HCT116 (cell line): Measurements from ENCODE around the gene ARHGAP5. TPM values are rescaled to one million over a fixed set of nuclear protein-coding genes. Genes with fewer than 3 reads are reported as not detected.

ENCODE experiments used
- ATAC-seq: fragments of 200-7000 bp; cut with Tn5 transposase; 2 replicates; pipeline ENCODE4 v1.9.1; 2020; ENCODE audit warnings: mild to moderate bottlenecking, moderate library complexity
- BruUV-seq: library from RNA; stranded (reverse); fragments of 400-500 nt; replicated peaks from 2 replicates; lab custom pipeline; 2021; lab: Mats Ljungman, UMichigan
- CTCF ChIA-PET: fragments of 300-600 bp; sonication (Branson Sonifier 250); formaldehyde crosslinking; loops from one replicate; lab custom pipeline; 2021; ENCODE audit warnings: antibody characterized with exemption; lab: Charles Lee
- POLR2A ChIA-PET: fragments of 300-600, 350-600 bp; sonication (Branson Sonifier 250); formaldehyde crosslinking; loops from one replicate; lab custom pipeline; 2021; ENCODE audit warnings: antibody characterized with exemption; lab: Charles Lee
- RAD21 ChIA-PET, 2 experiments: fragments of 300-600 bp; sonication (Branson Sonifier 250); formaldehyde crosslinking; loops; one replicate each; lab custom pipeline; 2023; ENCODE audit warnings: low total read pairs in 2 of 2; ENCODE audit not compliant: uncharacterized antibody in 2 of 2, unreplicated experiment in 2 of 2, low non-redundant PET in 1 of 2; lab: Charles Lee
- DNase-seq: peaks from one replicate; pipeline ENCODE4 v3.0.0-alpha.2; 2010; ENCODE audit warnings: low read depth, low spot score
- H2AFZ ChIP-seq: fragments of 200-600 bp; shearing (Covaris generic), sonication (generic); 2 replicates; pipeline ENCODE4 v1.6.1; 2017; ENCODE audit warnings: low read depth, mixed run types, mixed read lengths, antibody characterized with exemption, low read length; ENCODE audit not compliant: poor library complexity, severe bottlenecking
- H3K27ac ChIP-seq: 2 replicates; pipeline ENCODE4 v1.5.1; 2012; ENCODE audit warnings: low read depth, low read length
- H3K27me3 ChIP-seq: fragments of 200-600 bp; sonication (generic); 2 replicates; pipeline ENCODE4 v1.6.1; 2016; ENCODE audit warnings: mixed run types, low read length, mixed read lengths; ENCODE audit not compliant: insufficient read depth
- H3K36me3 ChIP-seq, 2 experiments: fragments of 200-500 bp in 1 of 2; fragments of 200-600 bp in 1 of 2; sonication (Bioruptor generic) in 1 of 2; sonication (generic) in 1 of 2; 2 replicates each; pipeline versions ENCODE4 v1.5.1 to v1.6.1; 2014 to 2016; ENCODE audit warnings: low read length in 2 of 2, inconsistent platforms in 1 of 2, mixed read lengths in 1 of 2, mixed run types in 1 of 2; ENCODE audit not compliant: insufficient read depth in 2 of 2, control insufficient read depth in 1 of 2
- H3K4me1 ChIP-seq, 2 experiments: fragments of 200-600 bp in 1 of 2; sonication (generic) in 1 of 2; 2 replicates each; pipeline versions ENCODE4 v1.5.1 to v1.6.1; 2012 to 2017; ENCODE audit warnings: low read length in 2 of 2, inconsistent platforms in 1 of 2, mild to moderate bottlenecking in 1 of 2, mixed read lengths in 1 of 2, mixed run types in 1 of 2, moderate library complexity in 1 of 2; ENCODE audit not compliant: insufficient read depth in 2 of 2, control insufficient read depth in 1 of 2
- H3K4me2 ChIP-seq: fragments of 200-600 bp; sonication (generic); 2 replicates; pipeline ENCODE4 v1.6.1; 2017; ENCODE audit warnings: mixed run types, low read length, mixed read lengths
- H3K4me3 ChIP-seq, 2 experiments: fragments of 200-600 bp in 1 of 2; sonication (generic) in 1 of 2; replicated peaks in 1 of 2; 2 replicates each; pipeline ENCODE4 v1.5.1; 2011 to 2016; ENCODE audit warnings: low read length in 2 of 2, control low read depth in 1 of 2, low read depth in 1 of 2, mild to moderate bottlenecking in 1 of 2, mixed read lengths in 1 of 2, mixed run types in 1 of 2
- H3K79me2 ChIP-seq: fragments of 200-600 bp; sonication (generic); 2 replicates; pipeline ENCODE4 v1.6.1; 2017; ENCODE audit warnings: mild to moderate bottlenecking, mixed run types, low read length, moderate library complexity, mixed read lengths; ENCODE audit not compliant: insufficient read depth
- H3K9ac ChIP-seq: fragments of 200-600 bp; sonication (generic); 2 replicates; pipeline ENCODE4 v1.6.1; 2016; ENCODE audit warnings: low read length, mixed read lengths
- H3K9me2 ChIP-seq: fragments of 200-600 bp; sonication (generic), shearing (Covaris generic); 2 replicates; pipeline ENCODE4 v1.6.1; 2017; ENCODE audit warnings: mixed run types, mild to moderate bottlenecking, moderate library complexity; ENCODE audit not compliant: insufficient read depth
- H3K9me3 ChIP-seq, 2 experiments: fragments of 200-500 bp in 1 of 2; fragments of 200-600 bp in 1 of 2; sonication (Bioruptor generic) in 1 of 2; sonication (generic) in 1 of 2; 2 replicates each; pipeline ENCODE4 v1.6.1; 2014 to 2017; ENCODE audit warnings: low read length in 2 of 2, mixed read lengths in 2 of 2, inconsistent platforms in 1 of 2, low read depth in 1 of 2, mild to moderate bottlenecking in 1 of 2, mixed run types in 1 of 2, moderate library complexity in 1 of 2; ENCODE audit not compliant: control insufficient read depth in 1 of 2, insufficient read depth in 1 of 2
- H4K20me1 ChIP-seq: fragments of 200-600 bp; sonication (generic), shearing (Covaris generic); 2 replicates; pipeline ENCODE4 v1.6.1; 2017; ENCODE audit warnings: mixed run types, mild to moderate bottlenecking, moderate library complexity; ENCODE audit not compliant: insufficient read depth
- CEBPB ChIP-seq: IDR thresholded peaks from 2 replicates; pipeline ENCODE4 v1.6.1; 2012; ENCODE audit warnings: low read depth
- EGR1 ChIP-seq: IDR thresholded peaks from 2 replicates; pipeline ENCODE4 v1.6.1; 2012; ENCODE audit warnings: low read depth
- ELF1 ChIP-seq: IDR thresholded peaks from 2 replicates; pipeline ENCODE4 v1.6.1; 2012; ENCODE audit warnings: low read depth, borderline replicate concordance
- EZH2 ChIP-seq: fragments of 200-600 bp; sonication (generic); IDR thresholded peaks from 2 replicates; pipeline ENCODE4 v1.6.1; 2017; ENCODE audit warnings: antibody characterized with exemption, mixed run types
- EZH2phosphoT487 ChIP-seq: fragments of 200-600 bp; IDR thresholded peaks from 2 replicates; pipeline ENCODE4 v1.6.1; 2018; ENCODE audit warnings: antibody characterized with exemption, borderline replicate concordance
- JUND ChIP-seq: IDR thresholded peaks from 2 replicates; pipeline ENCODE4 v1.6.1; 2012
- POLR2A ChIP-seq: IDR thresholded peaks from 2 replicates; pipeline ENCODE4 v1.7.0; 2011; ENCODE audit warnings: borderline replicate concordance; ENCODE audit not compliant: insufficient read depth, insufficient read length; ENCODE audit errors: extremely low read depth
- POLR2AphosphoS5 ChIP-seq: IDR thresholded peaks from 2 replicates; pipeline ENCODE4 v1.6.1; 2011; ENCODE audit warnings: mild to moderate bottlenecking, low read depth, low read length, moderate library complexity
- RAD21 ChIP-seq: IDR thresholded peaks from 2 replicates; pipeline ENCODE4 v1.6.1; 2012; ENCODE audit warnings: low read depth, mild to moderate bottlenecking
- REST ChIP-seq: IDR thresholded peaks from 2 replicates; pipeline ENCODE4 v1.6.1; 2012; ENCODE audit warnings: low read depth
- SP1 ChIP-seq: IDR thresholded peaks from 2 replicates; pipeline ENCODE4 v1.6.1; 2012; ENCODE audit warnings: low read depth
- TCF7L2 ChIP-seq: IDR thresholded peaks from 2 replicates; pipeline ENCODE4 v1.7.0; 2011; ENCODE audit warnings: borderline replicate concordance, inconsistent platforms; ENCODE audit not compliant: insufficient read depth, insufficient read length; ENCODE audit errors: extremely low read depth
- YY1 ChIP-seq: IDR thresholded peaks from 2 replicates; pipeline ENCODE4 v1.6.1; 2011; ENCODE audit warnings: low read length, low read depth, moderate library complexity, mild to moderate bottlenecking; ENCODE audit not compliant: insufficient replicate concordance; ENCODE audit errors: extremely low read depth
- ZFX ChIP-seq: fragments of 450-650 bp; IDR thresholded peaks from 2 replicates; pipeline ENCODE4 v1.6.1; 2017
- intact Hi-C: fragments of 100-400 bp; cut with micrococcal nuclease; formaldehyde crosslinking; loops from 2 replicates; pipeline ENCODE4 v1.10.0; 2022
- total RNA-seq: library from RNA; stranded (reverse); gene quantifications from one replicate; pipeline ENCODE4 v1.2.1, GENCODE V29; 2021; ENCODE audit not compliant: unreplicated experiment
- TF ChIP-seq, protein P1 (sequence below), 3 experiments: fragments of 200-600 bp in 1 of 3; sonication (generic) in 1 of 3; IDR thresholded peaks in 2 of 3; conservative IDR thresholded peaks in 1 of 3; 2 replicates each; pipeline ENCODE4 v1.5.1; 2012 to 2017; ENCODE audit warnings: low read depth in 2 of 3, low read length in 2 of 3, antibody characterized with exemption in 1 of 3, borderline replicate concordance in 1 of 3, control low read depth in 1 of 3, mild to moderate bottlenecking in 1 of 3, mixed read lengths in 1 of 3, mixed run types in 1 of 3, moderate library complexity in 1 of 3; ENCODE audit not compliant: insufficient read depth in 1 of 3
- TF ChIP-seq, protein P2 (sequence below): IDR thresholded peaks from 2 replicates; pipeline ENCODE4 v1.6.1; 2011; ENCODE audit warnings: mild to moderate bottlenecking, low read length, moderate library complexity; ENCODE audit not compliant: insufficient replicate concordance; ENCODE audit errors: extremely low read depth
- TF ChIP-seq, protein P3 (sequence below): IDR thresholded peaks from 2 replicates; pipeline ENCODE4 v1.6.1; 2012

Gene ARHGAP5
- total RNA-seq, 1 experiment from 2014 or later, result 66.7 TPM

DNA sequence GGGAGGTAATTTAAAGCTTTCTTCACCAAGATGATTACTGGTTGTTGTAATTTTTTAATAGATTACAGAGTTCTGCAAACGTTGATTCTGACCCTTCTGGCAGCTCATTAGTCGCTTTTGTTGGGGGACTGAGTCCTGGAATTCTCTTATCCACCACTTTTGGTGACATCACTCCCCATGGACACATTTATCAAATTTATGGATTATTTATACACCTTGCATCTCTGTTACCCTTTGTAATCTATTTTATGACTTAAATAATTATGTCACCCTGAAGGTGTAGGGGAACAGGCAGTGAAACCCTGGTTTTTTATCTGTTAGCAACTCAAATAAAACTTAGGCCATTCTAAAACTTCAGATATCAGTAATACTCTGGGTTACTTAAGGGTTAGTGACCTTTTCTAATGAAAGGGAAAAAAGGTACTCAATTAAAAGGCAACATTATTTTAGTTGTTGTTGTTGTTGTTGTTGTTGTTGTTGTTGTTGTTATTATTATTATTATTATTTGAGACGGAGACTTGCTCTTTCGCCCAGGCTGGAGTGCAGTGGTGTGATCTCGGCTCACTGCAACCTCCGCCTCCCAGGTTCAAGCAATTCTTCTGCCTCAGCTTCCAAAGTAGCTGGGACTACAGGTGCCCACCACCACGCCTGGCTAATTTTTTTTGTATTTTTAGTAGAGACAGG, 65.8 kb downstream of the ARHGAP5 start:
- BruUV-seq, result no TSS peak
- ATAC-seq (no peak), DNase-seq (no peak)
- H2AFZ ChIP-seq, result no peak overlapping the region
- no peak overlapping the region for H3K4me2 ChIP-seq
- ChIA-PET RAD21 (no interaction called here), CTCF (no interaction called here), POLR2A (no interaction called here)
- H3K9me3 ChIP-seq, result peaks cover 0 to 5% of the 10 kb centered on the region in 2 experiments; a peak in 2 of 4 replicates
- H3K36me3 ChIP-seq, result 0 out of 4 replicates have a peak, but pooled peaks cover 3 to 6% of the 10 kb centered on the region in 2 experiments
- H3K9ac ChIP-seq, result no peak overlapping the region
- H3K27ac ChIP-seq, result no peak overlapping the region
- peaks cover 12% of the 10 kb centered on the region; the same call in 1 of the 2 replicates for H4K20me1 ChIP-seq
- H3K27me3 ChIP-seq, result no peaks in the 10 kb centered on the region
- no peak overlapping the region for H3K4me3 ChIP-seq
- peaks cover 93% of the 10 kb centered on the region for H3K79me2 ChIP-seq
- no peaks in the 10 kb centered on the region for H3K9me2 ChIP-seq
- intact Hi-C loops, result no loop called here
- TF ChIP-seq RAD21 (no peak), ELF1 (no peak), TCF7L2 (no peak), SP1 (no peak), EGR1 (no peak), CEBPB (no peak), POLR2A (no peak), JUND (no peak), REST (no peak), EZH2 (no peak), YY1 (no peak), ZFX (no peak), EZH2phosphoT487 (no peak), POLR2AphosphoS5 (no peak)
- TF ChIP-seq, protein P1, sequence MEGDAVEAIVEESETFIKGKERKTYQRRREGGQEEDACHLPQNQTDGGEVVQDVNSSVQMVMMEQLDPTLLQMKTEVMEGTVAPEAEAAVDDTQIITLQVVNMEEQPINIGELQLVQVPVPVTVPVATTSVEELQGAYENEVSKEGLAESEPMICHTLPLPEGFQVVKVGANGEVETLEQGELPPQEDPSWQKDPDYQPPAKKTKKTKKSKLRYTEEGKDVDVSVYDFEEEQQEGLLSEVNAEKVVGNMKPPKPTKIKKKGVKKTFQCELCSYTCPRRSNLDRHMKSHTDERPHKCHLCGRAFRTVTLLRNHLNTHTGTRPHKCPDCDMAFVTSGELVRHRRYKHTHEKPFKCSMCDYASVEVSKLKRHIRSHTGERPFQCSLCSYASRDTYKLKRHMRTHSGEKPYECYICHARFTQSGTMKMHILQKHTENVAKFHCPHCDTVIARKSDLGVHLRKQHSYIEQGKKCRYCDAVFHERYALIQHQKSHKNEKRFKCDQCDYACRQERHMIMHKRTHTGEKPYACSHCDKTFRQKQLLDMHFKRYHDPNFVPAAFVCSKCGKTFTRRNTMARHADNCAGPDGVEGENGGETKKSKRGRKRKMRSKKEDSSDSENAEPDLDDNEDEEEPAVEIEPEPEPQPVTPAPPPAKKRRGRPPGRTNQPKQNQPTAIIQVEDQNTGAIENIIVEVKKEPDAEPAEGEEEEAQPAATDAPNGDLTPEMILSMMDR (IDR thresholded peaks at IDR 0.05 in 2 of 3, conservative IDR thresholded peaks at IDR 0.05 in 1 of 3; ENCODE audit: borderline replicate concordance in 1 of 3, insufficient read depth in 1 of 3, low read depth in 2 of 3, low read length in 2 of 3), result no peak
- TF ChIP-seq, protein P2, sequence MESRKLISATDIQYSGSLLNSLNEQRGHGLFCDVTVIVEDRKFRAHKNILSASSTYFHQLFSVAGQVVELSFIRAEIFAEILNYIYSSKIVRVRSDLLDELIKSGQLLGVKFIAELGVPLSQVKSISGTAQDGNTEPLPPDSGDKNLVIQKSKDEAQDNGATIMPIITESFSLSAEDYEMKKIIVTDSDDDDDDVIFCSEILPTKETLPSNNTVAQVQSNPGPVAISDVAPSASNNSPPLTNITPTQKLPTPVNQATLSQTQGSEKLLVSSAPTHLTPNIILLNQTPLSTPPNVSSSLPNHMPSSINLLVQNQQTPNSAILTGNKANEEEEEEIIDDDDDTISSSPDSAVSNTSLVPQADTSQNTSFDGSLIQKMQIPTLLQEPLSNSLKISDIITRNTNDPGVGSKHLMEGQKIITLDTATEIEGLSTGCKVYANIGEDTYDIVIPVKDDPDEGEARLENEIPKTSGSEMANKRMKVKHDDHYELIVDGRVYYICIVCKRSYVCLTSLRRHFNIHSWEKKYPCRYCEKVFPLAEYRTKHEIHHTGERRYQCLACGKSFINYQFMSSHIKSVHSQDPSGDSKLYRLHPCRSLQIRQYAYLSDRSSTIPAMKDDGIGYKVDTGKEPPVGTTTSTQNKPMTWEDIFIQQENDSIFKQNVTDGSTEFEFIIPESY, result no peak
- TF ChIP-seq, protein P3, sequence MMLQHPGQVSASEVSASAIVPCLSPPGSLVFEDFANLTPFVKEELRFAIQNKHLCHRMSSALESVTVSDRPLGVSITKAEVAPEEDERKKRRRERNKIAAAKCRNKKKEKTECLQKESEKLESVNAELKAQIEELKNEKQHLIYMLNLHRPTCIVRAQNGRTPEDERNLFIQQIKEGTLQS, result no peak
- H3K4me1 ChIP-seq, result no peaks in the 10 kb centered on the region
